ENCODE measurements around the gene PLEKHG2. TPM values are rescaled to one million over a fixed set of nuclear protein-coding genes. Genes with fewer than 3 reads are reported as not detected.
A peak's percentile ranks its signal among the peaks of the same experiment; 100 is the strongest.

PLEKHG2 gene
- total RNA-seq, 1 experiment from 2014 or later = 19.6 TPM

- POLR2A ChIA-PET = interaction anchor here (0.7 to 4.3 kb wide), 6 partner anchors 14 to 568 kb away, joined by 3 to 44 read pairs (median 24); partner anchors contain the start of genes MED29, PAF1, RPS16 and SUPT5H
- Mint-ChIP-seq H3K4me3 (ENCODE audit: unreplicated experiment) (peak overlapping the region; percentile 94), H3K36me3 (ENCODE audit: insufficient read depth, unreplicated experiment) (peaks cover 46% of the 10 kb centered on the region), H3K27me3 (ENCODE audit: insufficient read depth, unreplicated experiment) (no peaks in the 10 kb centered on the region), H3K27ac (ENCODE audit: low read depth, unreplicated experiment) (peak overlapping the region; percentile 100), H3K4me1 (ENCODE audit: insufficient read depth, unreplicated experiment) (peaks cover 32% of the 10 kb centered on the region), H3K9me3 (ENCODE audit: unreplicated experiment) (no peaks in the 10 kb centered on the region)
- DNase-seq (ENCODE audit: unreplicated experiment) = no peak
- intact Hi-C loops (cut with micrococcal nuclease) = no loop called here
- TF ChIP-seq CTCF (IDR thresholded peaks at IDR 0.05; ENCODE audit: unreplicated experiment) = no peak
- no TSS peak for BruUV-seq (replicated peaks)
- CTCF ChIA-PET = interaction anchor here (1.5 kb wide), 1 partner anchor 7 kb away, joined by 7 read pairs; no protein-coding TSS in a partner anchor
Observed at GRCh38 chr19:39405261-39405957, 7.1 kb upstream of the PLEKHG2 start.

- Mint-ChIP-seq H3K27me3 (ENCODE audit: insufficient read depth, unreplicated experiment) (no peaks in the 10 kb centered on the region), H3K27ac (ENCODE audit: low read depth, unreplicated experiment) (peak overlapping the region; percentile 92), H3K4me3 (ENCODE audit: unreplicated experiment) (peak overlapping the region; percentile 94), H3K9me3 (ENCODE audit: unreplicated experiment) (no peaks in the 10 kb centered on the region), H3K36me3 (ENCODE audit: insufficient read depth, unreplicated experiment) (peaks cover 53% of the 10 kb centered on the region), H3K4me1 (ENCODE audit: insufficient read depth, unreplicated experiment) (peaks cover 38% of the 10 kb centered on the region)
- ChIA-PET CTCF (interaction anchor here (0.6 to 1.5 kb wide), 3 partner anchors 8 to 77 kb away, joined by 3 to 7 read pairs (median 3); no protein-coding TSS in a partner anchor), POLR2A (interaction anchor here (0.8 to 4.3 kb wide), 6 partner anchors 9 to 39 kb away, joined by 4 to 121 read pairs (median 28); partner anchors contain the start of genes MED29, PAF1, RPS16 and SUPT5H)
- no TSS peak for BruUV-seq (replicated peaks)
- intact Hi-C loops (cut with micrococcal nuclease) = no loop called here
- no peak for TF ChIP-seq CTCF (IDR thresholded peaks at IDR 0.05; ENCODE audit: unreplicated experiment)
- DNase-seq (ENCODE audit: unreplicated experiment) = no peak
Observed at GRCh38 chr19:39405958-39406655, 6.4 kb upstream of the PLEKHG2 start.

GRCh38 chr19:39406656-39407409, 5.6 kb upstream of the PLEKHG2 start, which contains the start of gene ZFP36:
ZFP36 (plus strand) TSS chr19:39406847; CDS start chr19:39406905, 58 bp downstream.
- Mint-ChIP-seq H3K4me3 (ENCODE audit: unreplicated experiment) (peak within 1 kb of the TSS; percentile 94), H3K27me3 (ENCODE audit: insufficient read depth, unreplicated experiment) (no peaks in the 10 kb centered on the region), H3K36me3 (ENCODE audit: insufficient read depth, unreplicated experiment) (peaks cover 60% of the 10 kb centered on the region), H3K4me1 (ENCODE audit: insufficient read depth, unreplicated experiment) (peaks cover 37% of the 10 kb centered on the region), H3K27ac (ENCODE audit: low read depth, unreplicated experiment) (peak within 1 kb of the TSS; percentile 92), H3K9me3 (ENCODE audit: unreplicated experiment) (no peaks in the 10 kb centered on the region)
- ChIA-PET CTCF (interaction anchor here (0.6 to 1.9 kb wide), 5 partner anchors 9 to 78 kb away, joined by 3 to 7 read pairs (median 4); no protein-coding TSS in a partner anchor), POLR2A (interaction anchor here (0.6 to 4.3 kb wide), 8 partner anchors 10 to 1163 kb away, joined by 3 to 121 read pairs (median 9); partner anchors contain the start of genes MED29, PAF1, RPS16 and SUPT5H)
- intact Hi-C loops (cut with micrococcal nuclease) = no loop called here
- DNase-seq (ENCODE audit: unreplicated experiment) = peak; percentile 90
- BruUV-seq (replicated peaks) = TSS peak; percentile 55
- TF ChIP-seq CTCF (IDR thresholded peaks at IDR 0.05; ENCODE audit: unreplicated experiment) = no peak

Data from MCF 10A (cell line).